ENCODE results near the gene PPP2R3B.

DNA sequence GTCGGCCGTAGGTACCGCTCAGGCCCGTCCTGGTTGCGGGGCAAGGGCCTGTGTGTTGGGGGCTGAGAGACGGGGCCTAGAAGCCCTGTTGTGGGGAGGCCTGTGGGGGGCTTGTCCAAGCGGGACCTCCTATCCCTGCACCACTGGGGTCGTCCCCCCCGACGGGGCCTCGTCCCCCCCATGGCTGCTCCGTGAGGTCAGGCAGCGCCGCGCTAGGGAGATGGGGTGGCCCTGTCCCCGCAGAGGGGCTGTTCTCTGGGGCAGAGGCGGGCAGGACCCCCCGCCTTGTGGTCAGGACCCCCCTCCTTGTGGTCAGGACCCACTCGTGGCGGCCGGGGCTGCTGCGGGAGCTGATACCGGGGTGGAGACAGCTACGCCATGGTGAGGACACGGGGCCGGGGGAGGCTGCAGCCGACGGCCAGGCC lies 56.0 kb downstream of the PPP2R3B start:
- TF ChIP-seq CTCF (IDR thresholded peaks at IDR 0.05; ENCODE audit: borderline replicate concordance, extremely low read depth, low read length, poor library complexity, severe bottlenecking), result no peak
- no peak for TF ChIP-seq EZH2 (IDR thresholded peaks at IDR 0.05; ENCODE audit: borderline replicate concordance, low read depth, low read length, severe bottlenecking)

Measured in DND-41 (cell line).